Endometrium (tissue), 2 donors: ENCODE data around the gene ZNF408.
"Not testable (repeated sequence)": the region's sequence is repeated elsewhere in the genome, so short reads cannot be mapped to it uniquely, and the experiment has no call there.

Source experiments
- FAIRE-seq: peaks from 2 replicates; lab custom pipeline; 2012; peaks lifted over from hg19 to GRCh38; lab: Jason Lieb, UNC
- donor health status: control.
- donor health status: control.

Gene ZNF408

DNA sequence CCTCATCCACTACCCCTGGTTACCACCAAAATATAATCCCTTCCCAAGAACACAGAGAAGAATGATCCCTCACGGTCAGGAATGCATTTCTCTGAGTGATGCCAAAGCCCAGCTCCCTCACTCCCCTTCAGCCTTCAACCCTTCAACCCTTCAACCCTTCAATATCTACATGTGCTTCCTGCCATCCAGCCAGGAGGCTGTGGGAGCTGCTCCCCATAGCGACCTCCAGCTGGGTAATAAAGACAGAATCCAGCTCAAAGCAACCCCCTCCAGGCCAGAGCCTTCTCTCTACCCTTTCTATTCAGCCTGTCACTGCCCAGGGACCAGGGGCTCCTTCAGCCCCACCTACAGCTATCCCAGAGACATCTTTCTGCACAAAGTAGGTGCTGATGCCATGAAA is 3.1 kb upstream of the ZNF408 start:
- FAIRE-seq, result no peak

DNA sequence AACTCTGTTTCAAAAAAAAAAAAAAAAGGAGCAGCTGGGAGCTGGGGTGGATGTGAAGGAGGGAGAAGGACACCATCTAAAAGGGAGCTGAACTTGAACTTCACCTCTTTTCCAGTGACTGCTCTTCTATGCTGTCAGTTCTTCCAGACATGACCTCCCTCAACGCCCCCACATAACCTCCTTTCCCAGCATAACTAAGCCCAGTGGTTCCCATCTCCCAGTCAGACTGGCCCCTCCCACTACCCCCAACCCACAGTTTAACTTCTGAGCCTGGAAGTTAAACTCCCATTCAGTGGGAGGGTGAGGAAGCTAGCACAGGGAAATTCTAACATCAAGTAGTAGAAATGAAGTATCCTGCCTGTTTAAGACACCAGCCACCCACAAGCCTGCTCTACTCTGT is 2.2 kb upstream of the ZNF408 start:
- no peak for FAIRE-seq

DNA sequence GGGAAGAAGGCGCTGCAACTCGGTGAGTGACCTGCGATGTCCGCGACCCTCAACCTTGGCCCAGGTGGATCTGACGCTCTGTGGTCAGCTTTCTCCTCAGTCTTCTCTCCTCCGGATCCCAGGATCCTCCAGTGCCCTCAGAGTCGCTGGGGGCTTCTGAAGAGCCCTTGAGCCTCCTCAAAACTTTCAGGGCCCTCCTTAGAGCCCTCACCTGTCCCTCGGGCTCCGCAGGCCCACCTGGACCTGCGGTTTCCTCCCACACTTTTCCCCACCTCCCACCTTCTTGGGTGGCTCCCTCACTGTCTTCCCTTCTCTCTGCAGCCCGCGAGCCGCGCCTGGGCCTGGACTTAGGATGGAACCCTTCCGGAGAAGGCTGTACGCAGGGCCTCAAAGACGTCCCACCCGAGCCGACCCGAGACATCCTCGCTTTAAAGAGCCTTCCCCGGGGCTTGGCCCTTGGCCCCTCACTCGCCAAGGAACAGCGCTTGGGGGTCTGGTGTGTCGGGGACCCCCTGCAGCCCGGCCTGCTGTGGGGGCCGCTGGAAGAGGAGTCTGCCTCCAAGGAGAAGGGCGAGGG is 335 bp downstream of the ZNF408 start:
- FAIRE-seq, result no peak

DNA sequence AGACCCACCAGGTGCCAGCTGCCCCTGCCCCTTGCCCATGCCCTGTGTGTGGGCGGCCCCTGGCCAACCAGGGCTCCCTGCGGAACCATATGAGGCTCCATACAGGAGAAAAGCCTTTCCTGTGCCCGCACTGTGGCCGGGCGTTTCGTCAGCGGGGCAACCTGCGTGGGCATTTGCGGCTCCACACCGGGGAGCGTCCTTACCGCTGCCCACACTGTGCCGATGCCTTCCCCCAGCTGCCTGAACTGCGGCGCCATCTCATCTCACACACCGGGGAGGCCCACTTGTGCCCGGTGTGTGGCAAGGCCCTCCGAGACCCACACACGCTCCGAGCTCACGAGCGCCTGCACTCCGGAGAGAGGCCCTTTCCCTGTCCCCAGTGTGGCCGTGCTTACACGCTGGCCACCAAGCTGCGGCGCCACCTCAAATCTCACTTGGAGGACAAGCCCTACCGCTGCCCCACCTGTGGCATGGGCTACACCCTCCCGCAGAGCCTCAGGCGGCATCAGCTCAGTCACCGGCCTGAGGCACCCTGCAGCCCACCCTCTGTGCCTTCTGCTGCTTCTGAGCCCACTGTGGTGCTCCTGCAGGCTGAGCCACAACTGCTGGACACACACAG is 4.3 kb downstream of the ZNF408 start:
- FAIRE-seq, result no peak

DNA sequence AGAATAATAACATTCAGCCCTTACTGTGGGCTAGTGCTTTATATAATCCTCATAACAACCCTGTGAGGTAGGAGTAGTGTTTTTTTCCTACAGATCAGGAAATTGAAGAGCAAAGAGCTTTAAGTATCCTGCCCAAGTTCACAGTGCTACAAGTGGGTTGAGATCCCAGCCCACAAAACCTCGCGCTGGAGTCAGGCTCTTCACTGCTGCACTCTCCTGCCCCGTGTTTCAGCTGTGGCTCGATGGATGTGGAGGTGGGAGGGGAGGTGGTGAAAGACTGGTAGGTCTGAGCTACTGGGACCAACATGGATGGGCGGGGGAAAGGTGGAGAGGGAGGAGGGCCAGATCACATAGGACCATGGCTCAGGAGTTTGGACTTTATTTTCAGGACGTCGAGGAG is 6.1 kb downstream of the ZNF408 start:
- FAIRE-seq, result no peak

DNA sequence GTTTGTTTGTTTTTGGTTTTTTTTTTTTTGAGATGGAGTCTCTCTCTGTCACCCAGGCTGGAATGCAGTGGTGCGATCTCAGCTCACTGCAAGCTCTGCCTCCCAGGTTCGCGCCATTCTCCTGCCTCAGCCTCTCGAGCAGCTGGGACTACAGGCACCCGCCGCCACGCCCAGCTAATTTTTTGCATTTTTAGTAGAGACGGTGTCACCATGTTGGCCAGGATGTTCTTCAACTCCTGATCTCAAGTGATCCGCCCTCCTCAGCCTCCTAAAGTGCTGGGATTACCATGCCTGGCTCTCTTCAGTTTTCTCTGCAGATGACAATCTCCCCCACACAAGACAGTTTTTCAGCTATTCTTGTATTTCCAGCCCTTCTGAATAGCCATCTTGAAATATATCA is 8.5 kb downstream of the ZNF408 start:
- not testable (repeated sequence) for FAIRE-seq

DNA sequence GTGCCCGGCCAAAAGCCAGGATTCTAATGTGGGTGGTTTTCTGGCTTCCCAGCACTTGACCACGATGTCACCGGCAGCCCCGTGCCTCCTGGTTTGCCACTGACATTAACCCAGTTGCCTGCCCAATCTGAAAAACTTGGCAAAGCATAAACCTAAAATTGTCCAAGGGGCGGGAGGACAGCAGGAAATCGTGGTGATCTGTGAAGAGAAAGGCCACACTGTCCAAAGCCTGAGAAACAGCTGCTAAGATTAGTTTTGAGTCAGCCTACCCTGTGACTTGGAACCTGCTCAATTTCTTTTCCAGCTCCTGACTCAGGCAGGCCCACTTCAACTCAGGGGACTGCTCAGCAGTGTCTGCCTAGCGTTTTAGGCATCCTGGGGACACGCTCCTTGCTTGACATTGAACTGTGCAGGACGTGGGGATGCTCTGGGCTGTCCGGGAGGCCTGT is 10.0 kb downstream of the ZNF408 start:
- FAIRE-seq, result no peak

DNA sequence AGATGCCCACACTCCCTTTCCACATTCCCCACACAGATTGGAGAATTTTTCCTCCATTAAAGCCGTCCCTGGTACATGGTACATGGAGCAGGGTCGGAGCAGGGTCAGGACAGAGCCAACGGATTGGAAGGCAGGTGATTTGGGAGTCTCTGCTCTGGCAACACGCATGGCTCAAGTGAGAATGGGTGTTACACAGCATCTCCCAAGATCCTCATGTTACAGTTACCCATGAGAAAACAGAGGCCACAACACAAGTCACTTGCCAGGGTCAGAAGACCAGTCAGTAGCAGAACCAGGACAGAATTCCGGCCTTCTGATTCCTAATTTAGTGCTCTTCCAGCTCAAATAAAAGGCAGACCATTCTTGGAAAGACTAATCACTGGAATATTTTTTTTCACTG is 10.5 kb downstream of the ZNF408 start:
- no peak for FAIRE-seq

DNA sequence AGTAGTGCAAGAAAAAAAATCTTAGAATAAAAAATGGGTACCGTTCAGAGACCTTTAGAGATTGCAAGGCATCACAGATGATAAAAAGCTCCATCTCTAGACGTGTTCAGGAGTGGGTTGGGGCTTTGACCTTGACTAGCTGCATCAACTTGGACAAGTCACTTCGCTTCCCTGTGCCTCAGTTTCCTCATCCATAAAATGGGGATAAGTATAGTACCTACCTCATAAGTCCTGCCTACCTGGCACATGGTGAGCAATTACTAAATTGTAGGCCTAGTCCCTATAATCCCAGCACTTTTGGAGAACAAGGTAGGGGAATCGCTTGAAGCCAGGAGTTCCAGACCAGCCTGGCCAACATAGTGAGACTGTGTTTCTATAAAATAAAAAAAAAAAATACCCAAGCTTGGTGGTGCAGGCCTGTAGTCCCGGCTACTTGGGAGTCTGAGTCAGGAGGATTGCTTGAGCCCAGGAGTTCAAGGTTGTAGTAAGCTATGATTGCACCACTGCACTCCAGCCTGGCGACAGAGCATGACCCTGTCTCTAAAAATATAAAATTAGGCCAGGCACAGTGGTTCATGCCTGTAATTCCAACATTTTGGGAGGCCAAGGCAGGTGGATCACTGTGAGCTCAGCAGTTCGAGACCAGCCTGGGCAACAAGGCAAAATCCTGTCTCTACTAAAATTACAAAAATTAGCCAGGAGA is 12.2 kb downstream of the ZNF408 start:
- FAIRE-seq, result no peak

DNA sequence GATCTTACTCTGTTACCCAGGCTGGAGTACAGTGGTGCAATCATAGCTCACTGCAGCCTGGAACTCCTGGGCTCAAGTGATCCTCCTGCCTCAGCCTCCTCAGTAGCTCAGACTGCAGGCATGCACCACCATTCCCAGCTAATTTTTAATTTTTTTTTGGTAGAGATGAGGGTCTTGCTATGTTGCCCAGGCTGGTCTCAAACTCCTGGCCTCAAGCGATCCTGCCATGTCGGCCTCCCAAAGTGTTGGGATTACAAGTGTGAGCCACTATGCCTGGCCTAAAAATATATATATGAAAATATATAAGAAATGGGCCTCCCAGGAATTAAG is 17.0 kb downstream of the ZNF408 start:
- not testable (repeated sequence) for FAIRE-seq

DNA sequence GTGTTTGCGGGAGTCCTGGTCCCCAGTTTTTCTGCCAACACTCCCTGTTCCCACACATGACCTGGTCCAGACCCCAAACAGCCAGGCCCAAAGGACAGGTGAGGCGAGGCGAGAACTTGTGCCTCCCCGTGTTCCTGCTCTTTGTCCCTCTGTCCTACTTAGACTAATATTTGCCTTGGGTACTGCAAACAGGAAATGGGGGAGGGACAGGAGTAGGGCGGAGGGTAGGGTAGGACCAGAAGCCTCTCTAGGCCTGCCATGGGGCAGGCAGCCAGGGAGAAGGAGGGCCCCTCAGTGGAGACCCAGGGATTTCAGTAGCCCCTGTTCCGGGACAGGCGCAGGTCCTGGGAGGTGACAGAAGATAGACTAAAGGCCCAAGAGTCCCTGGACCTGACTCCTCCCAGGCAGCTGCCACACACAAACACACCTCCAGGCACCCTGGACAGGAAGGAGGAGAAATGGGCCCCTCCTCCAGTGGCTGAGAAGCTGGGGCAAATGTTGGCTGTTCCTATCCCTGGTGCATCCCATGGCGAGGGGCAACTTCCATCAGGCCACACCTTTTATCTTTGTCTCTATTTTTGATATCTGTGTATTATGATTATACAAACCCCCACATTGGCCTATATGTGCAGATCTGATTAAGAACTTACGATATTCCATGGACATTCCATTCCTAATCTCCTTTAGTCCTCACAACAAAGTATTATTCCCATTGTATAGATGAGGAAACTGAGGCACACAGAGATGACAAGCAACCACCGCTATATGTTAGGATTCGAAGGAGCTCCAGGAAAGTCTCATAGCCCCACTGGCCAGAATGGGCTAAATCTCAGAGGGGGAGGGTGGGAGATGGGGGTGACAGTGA is 17.6 kb downstream of the ZNF408 start:
- no peak for FAIRE-seq

DNA sequence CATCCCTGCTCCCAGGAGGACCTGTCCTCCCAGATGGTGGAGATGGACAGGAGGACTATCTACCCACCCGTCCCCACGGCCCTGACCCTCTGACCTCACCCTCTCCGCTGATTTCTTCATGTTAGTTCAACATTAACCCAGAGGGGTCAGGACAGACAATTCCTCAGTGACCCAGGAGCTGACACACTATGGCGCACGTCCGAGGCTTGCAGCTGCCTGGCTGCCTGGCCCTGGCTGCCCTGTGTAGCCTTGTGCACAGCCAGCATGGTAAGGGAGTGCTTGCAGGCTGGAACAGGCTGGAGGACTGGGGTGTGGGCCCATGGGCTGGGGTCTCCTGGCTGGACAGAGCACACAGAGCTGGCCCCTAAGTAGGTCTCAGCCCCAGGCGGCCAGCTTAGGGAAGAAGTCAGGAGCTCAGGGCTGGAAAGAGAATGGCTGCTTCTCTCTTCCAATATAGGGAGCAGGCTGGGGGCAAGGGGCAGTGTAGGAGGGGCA is 18.3 kb downstream of the ZNF408 start, which contains the start of gene F2:
F2 (plus strand) TSS at position 166 of the 495 bp plus-strand sequence; CDS start at position 189, 23 bp downstream.
- FAIRE-seq, result no peak

DNA sequence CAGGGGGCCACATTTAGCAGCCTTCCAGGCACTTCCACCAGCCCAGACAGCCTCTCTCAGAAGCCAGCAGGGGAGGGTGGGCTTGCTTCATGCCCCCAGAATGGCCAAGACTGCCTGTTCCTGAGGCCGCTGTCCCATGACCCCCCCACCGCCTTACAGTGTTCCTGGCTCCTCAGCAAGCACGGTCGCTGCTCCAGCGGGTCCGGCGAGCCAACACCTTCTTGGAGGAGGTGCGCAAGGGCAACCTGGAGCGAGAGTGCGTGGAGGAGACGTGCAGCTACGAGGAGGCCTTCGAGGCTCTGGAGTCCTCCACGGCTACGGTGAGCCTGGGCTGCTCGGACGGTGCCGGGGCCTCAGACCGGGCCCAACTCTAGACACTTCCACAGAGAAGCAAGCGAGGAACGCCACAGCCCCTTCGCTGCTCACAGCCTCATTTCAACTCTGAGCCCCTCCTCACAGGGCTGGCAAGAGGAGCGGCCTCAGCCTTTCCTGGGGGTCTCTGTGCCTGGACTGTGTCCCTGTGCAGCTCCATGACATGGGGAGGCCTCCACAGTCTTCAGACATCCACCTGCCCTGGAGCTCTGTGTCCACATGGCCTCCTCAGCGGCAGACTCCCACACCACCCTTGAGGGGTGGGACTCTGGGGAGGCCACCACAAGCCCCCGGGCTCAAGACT is 18.9 kb downstream of the ZNF408 start:
- FAIRE-seq, result no peak

DNA sequence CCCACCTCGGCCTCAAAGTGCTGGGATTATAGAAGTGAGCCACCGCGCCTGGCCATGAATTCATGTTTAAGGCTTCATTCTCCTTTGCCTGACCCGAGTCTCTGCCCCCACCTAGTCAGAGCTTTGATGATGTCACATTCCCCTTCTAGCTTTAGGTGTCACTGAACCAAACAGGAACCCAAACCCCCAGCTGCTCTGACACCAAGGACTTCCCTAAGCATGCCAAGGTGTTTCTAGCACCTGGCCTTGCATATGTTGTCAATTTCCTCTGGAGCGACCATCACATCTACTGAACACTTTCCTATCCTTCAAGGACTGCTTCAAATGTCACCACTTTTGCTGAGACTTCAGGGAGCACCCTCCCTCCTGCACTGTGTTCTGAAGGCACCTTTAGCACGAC is 20.5 kb downstream of the ZNF408 start:
- no peak for FAIRE-seq

DNA sequence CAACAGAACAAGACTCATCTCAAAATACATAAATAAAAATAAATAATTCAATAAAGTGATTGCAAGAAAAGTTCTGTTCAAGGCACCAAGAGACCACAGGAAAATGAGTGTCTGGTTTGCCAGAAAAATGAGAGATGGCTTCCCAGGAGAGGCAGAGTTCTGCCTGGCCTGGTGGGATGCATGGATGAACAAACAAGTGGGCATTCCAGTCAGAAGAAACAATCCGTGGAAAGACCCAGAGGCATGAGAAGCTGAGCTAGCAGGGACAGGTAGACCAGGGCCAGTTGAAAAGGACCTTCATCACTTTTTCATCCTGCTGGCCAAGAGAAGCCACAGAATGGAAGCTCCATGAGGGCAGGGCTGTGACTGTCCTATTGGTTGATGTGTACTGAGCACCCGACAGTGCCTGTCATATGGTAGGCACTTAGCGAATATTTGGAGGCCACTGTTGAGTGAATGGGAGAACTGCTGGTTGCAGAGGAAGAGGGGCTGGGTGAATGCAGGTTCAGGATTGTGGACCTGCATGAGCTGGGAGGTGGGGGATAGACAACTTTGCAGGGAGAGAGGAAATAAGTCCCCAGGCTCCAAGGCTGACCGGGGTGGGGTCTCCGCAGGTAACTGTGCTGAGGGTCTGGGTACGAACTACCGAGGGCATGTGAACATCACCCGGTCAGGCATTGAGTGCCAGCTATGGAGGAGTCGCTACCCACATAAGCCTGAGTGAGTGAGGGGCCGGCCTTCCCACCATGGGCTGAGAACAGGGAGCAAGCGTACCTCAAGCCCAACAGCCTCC is 21.9 kb downstream of the ZNF408 start:
- FAIRE-seq, result no peak

DNA sequence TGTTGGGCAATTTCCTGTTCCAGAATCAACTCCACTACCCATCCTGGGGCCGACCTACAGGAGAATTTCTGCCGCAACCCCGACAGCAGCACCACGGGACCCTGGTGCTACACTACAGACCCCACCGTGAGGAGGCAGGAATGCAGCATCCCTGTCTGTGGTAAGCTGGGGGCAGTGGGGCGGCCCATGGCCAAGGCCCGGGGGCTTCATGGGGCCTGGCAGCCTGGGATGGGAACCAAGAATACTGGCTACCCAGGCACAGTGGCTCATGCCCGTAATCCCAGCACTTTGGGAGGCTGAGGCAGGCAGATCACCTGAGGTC is 22.5 kb downstream of the ZNF408 start:
- FAIRE-seq, result no peak

DNA sequence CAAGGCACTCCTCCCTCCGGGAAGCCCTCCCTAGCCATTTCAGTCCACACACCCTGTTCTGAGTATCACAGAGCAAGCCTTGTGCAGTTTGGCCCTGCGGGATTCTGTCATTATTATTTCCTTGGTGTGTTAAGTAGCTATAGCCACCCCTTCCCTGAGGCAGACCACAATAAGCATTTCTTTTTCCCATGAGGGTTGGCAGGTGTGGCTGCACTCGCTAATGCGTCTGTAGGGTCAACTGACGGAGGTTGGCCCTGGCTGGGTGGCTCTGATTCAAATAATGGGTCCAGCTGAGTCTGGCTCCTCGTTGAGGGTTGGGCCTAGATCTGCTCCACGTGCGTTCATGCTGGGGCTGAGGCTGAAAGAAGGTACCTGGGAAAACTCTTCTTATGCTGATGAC is 23.3 kb downstream of the ZNF408 start:
- no peak for FAIRE-seq

DNA sequence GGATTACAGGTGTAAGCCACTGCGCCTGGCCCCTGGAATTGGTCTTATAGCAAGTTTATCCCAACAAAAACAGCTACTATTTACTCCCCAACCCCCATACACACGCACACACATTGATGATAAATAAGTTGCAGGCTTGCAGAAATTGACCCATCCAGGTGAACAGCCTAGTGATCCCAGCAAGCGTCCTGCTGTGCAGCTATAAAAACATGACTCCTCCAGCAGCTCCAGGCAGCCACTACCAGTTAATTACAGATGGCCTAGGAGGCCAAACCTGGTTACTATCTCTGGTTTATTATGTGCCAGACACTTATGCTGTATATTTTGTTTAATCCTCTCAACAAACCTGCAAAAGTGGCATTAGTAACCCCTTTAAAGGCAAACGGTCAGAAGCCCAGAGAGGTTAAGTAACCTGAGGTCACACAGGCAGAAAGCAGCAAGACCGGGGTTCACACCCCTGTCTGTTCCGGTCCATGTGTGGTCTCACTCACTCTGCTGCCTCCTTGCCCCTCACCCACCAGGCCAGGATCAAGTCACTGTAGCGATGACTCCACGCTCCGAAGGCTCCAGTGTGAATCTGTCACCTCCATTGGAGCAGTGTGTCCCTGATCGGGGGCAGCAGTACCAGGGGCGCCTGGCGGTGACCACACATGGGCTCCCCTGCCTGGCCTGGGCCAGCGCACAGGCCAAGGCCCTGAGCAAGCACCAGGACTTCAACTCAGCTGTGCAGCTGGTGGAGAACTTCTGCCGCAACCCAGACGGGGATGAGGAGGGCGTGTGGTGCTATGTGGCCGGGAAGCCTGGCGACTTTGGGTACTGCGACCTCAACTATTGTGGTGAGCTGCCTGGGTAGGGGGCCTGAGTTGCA is 24.7 kb downstream of the ZNF408 start:
- no peak for FAIRE-seq

DNA sequence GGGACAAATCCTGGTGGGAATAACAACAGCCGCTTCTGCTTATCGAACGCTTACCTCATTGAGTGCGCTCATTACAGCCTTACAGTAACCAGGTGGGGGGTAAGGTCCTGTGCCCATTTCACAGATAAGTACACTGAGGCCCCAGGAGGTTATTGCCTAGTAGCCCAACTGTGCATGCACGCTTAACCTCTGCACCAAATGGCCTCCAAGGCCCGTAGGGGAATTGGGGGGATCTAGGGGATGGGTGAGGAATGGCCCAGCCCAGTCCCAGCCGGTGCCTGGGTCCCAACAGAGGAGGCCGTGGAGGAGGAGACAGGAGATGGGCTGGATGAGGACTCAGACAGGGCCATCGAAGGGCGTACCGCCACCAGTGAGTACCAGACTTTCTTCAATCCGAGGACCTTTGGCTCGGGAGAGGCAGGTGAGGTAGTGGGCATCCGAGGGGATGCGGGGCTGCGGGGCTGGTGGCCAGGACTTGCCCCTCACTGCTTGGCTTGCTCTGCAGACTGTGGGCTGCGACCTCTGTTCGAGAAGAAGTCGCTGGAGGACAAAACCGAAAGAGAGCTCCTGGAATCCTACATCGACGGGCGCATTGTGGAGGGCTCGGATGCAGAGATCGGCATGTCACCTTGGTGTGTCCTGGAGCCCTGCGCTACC is 25.5 kb downstream of the ZNF408 start:
- FAIRE-seq, result no peak
